HG02943 (cell line): Measurements from ENCODE around the gene CFL1.
"Not testable (repeated sequence)": the region's sequence is repeated elsewhere in the genome, so short reads cannot be mapped to it uniquely, and the experiment has no call there.

Experiments used
- ATAC-seq: cut with Tn5 transposase; IDR thresholded peaks from one replicate; pipeline ENCODE4 v1.9.1; 2021; ENCODE audit warnings: mild to moderate bottlenecking, low read depth, moderate library complexity; ENCODE audit not compliant: unreplicated experiment

CFL1 gene

GRCh38 chr11:65857853-65858680, at the start of gene CFL1:
Gene CFL1 (minus strand): TSS chr11:65858180. CDS start chr11:65858099, 81 bp downstream.
- ATAC-seq = peak; percentile 45

GRCh38 chr11:65906602-65907001, 48.6 kb upstream of the CFL1 start:
- ATAC-seq = no peak

- no peak for ATAC-seq
Measured at GRCh38 chr11:65903715-65904114, 45.7 kb upstream of the CFL1 start.

GRCh38 chr11:65903068-65903481, 45.1 kb upstream of the CFL1 start:
- no peak for ATAC-seq

- no peak for ATAC-seq
Measured at GRCh38 chr11:65900899-65901180, 42.9 kb upstream of the CFL1 start.

- peak; percentile 57 for ATAC-seq
Measured at GRCh38 chr11:65900125-65900898, 42.3 kb upstream of the CFL1 start, which contains the start of gene FOSL1. Gene FOSL1 (minus strand): TSS chr11:65900388. CDS start chr11:65900339, 49 bp downstream.

- ATAC-seq = no peak
Measured at GRCh38 chr11:65899356-65900124, 41.6 kb upstream of the CFL1 start.

- ATAC-seq = no peak
Measured at GRCh38 chr11:65898656-65899355, 40.8 kb upstream of the CFL1 start.

GRCh38 chr11:65897020-65897471, 39.1 kb upstream of the CFL1 start:
- ATAC-seq = no peak

- no peak for ATAC-seq
Measured at GRCh38 chr11:65896034-65896999, 38.3 kb upstream of the CFL1 start.

GRCh38 chr11:65895482-65895981, 37.6 kb upstream of the CFL1 start:
- no peak for ATAC-seq

GRCh38 chr11:65894034-65894591, 36.1 kb upstream of the CFL1 start:
- ATAC-seq = no peak

- no peak for ATAC-seq
Measured at GRCh38 chr11:65892661-65893317, 34.8 kb upstream of the CFL1 start.

GRCh38 chr11:65892137-65892540, 34.2 kb upstream of the CFL1 start:
- not testable (repeated sequence) for ATAC-seq

- ATAC-seq = no peak
Measured at GRCh38 chr11:65891219-65892136, 33.5 kb upstream of the CFL1 start.

GRCh38 chr11:65890324-65891218, 32.6 kb upstream of the CFL1 start, which contains the start of gene CCDC85B:
Gene CCDC85B (plus strand): TSS chr11:65890673. CDS start chr11:65890784, 111 bp downstream.
- peak; percentile 45 for ATAC-seq
